ENCODE measurements around the gene ZNF878. TPM values are rescaled to one million over a fixed set of nuclear protein-coding genes. Genes with fewer than 3 reads are reported as not detected.

The ZNF878 gene
- total RNA-seq, 1 experiment from 2014 or later, result not detected

DNA sequence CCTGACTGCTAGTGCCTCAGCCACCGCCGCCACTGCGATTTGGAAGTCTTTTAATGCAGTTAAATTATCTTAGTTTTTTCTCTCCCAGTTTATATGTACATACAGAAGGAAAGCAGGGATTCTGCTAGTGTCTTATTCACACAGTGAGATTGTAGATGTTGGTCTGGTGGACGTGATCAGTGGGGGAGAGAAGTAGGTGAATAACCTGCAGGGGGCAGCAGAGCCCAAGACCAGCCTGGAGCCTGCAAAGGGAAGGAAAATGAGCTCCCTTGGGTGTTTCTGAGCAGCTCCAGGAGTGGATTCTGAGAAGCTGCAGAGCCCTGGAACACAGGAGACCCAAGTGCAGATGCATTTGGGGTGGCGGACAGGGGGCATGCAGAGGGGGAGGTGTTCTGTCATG is 38.0 kb upstream of the ZNF878 start:
- no peaks in the 10 kb centered on the region for H3K9me2 ChIP-seq (ENCODE audit: insufficient read depth)
- intact Hi-C loops (cut with micrococcal nuclease), result no loop called here
- H3K36me3 ChIP-seq (ENCODE audit: control insufficient read depth in 1 of 2, insufficient read depth in 2 of 2, low read length in 2 of 2), result no peaks in the 10 kb centered on the region
- no peak overlapping the region for H3K4me2 ChIP-seq (ENCODE audit: low read length)
- ATAC-seq (no peak), DNase-seq (ENCODE audit: low read depth, low spot score) (no peak)
- no TSS peak for BruUV-seq (replicated peaks)
- no peaks in the 10 kb centered on the region for H4K20me1 ChIP-seq (ENCODE audit: insufficient read depth)
- ChIA-PET CTCF (interaction anchor here (0.6 kb wide), 1 partner anchor 704 kb away, joined by 3 read pairs; no protein-coding TSS in a partner anchor), RAD21 (ENCODE audit: low non-redundant PET in 1 of 2, low total read pairs in 2 of 2, uncharacterized antibody in 2 of 2, unreplicated experiment in 2 of 2) (no interaction called here), POLR2A (no interaction called here)
- TF ChIP-seq, protein P1, sequence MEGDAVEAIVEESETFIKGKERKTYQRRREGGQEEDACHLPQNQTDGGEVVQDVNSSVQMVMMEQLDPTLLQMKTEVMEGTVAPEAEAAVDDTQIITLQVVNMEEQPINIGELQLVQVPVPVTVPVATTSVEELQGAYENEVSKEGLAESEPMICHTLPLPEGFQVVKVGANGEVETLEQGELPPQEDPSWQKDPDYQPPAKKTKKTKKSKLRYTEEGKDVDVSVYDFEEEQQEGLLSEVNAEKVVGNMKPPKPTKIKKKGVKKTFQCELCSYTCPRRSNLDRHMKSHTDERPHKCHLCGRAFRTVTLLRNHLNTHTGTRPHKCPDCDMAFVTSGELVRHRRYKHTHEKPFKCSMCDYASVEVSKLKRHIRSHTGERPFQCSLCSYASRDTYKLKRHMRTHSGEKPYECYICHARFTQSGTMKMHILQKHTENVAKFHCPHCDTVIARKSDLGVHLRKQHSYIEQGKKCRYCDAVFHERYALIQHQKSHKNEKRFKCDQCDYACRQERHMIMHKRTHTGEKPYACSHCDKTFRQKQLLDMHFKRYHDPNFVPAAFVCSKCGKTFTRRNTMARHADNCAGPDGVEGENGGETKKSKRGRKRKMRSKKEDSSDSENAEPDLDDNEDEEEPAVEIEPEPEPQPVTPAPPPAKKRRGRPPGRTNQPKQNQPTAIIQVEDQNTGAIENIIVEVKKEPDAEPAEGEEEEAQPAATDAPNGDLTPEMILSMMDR (IDR thresholded peaks at IDR 0.05 in 2 of 3, conservative IDR thresholded peaks at IDR 0.05 in 1 of 3; ENCODE audit: borderline replicate concordance in 1 of 3, insufficient read depth in 1 of 3, low read depth in 2 of 3, low read length in 2 of 3), result peak; percentile 13 to 31 (median 29); a peak in 2 of 6 replicates
- TF ChIP-seq RAD21 (IDR thresholded peaks at IDR 0.05; ENCODE audit: low read depth) (peak; percentile 43; the same call in 1 of the 2 replicates), EZH2 (IDR thresholded peaks at IDR 0.05) (no peak)
- H3K79me2 ChIP-seq (ENCODE audit: insufficient read depth, low read length), result no peaks in the 10 kb centered on the region
- H3K4me1 ChIP-seq (ENCODE audit: control insufficient read depth in 1 of 2, insufficient read depth in 2 of 2, low read length in 2 of 2), result no peaks in the 10 kb centered on the region
- no peak overlapping the region for H3K9ac ChIP-seq (ENCODE audit: low read length)
- H3K9me3 ChIP-seq (ENCODE audit: control insufficient read depth in 1 of 2, insufficient read depth in 1 of 2, low read depth in 1 of 2, low read length in 2 of 2), result peaks cover 0 to 10% of the 10 kb centered on the region in 2 experiments; a peak in 2 of 4 replicates
- no peak overlapping the region for H2AFZ ChIP-seq (ENCODE audit: low read depth, low read length, poor library complexity, severe bottlenecking)
- H3K27ac ChIP-seq (ENCODE audit: low read depth, low read length), result no peak overlapping the region
- H3K27me3 ChIP-seq (ENCODE audit: insufficient read depth, low read length), result no peaks in the 10 kb centered on the region
- no peak overlapping the region for H3K4me3 ChIP-seq (replicated peaks in 1 of 2; ENCODE audit: low read depth in 1 of 2, low read length in 2 of 2)

DNA sequence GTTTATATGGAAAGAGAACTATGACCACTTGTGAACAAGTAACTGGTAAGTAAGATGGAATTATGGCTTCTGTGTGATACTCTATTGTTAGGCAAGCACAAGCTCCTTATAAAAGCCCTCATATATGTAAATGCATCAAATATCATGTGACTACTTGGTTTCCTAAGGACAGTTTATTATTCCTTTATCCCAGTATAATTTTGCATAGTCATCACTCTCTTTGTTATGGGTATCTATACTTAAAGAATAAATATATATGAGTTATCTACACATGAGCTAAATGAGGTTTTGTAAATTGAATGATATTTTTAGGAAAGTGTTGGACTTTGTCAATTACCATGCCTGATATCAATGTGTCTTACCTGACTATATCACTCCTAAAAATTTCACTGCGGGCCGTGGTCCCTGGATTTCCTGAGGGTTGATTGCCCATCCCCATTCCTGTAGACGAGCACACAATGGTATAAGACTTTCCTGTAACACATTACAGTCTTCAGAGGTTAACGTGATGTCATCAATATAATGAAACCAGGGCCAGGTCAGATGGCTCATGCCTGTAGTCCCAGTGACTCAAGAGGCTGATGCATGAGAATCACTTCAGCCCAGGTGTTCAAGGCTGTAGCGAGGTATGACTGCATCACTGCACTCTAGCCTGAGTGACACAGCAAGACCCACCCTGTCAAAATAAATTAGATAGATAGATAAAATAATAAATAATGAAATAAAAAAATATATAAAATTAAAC is 32.5 kb upstream of the ZNF878 start:
- POLR2A ChIA-PET, result no interaction called here
- Histone ChIP-seq H3K36me3 (ENCODE audit: control insufficient read depth in 1 of 2, insufficient read depth in 2 of 2, low read length in 2 of 2) (no peaks in the 10 kb centered on the region), H3K9ac (ENCODE audit: low read length) (no peak overlapping the region), H2AFZ (ENCODE audit: low read depth, low read length, poor library complexity, severe bottlenecking) (no peak overlapping the region), H3K27me3 (ENCODE audit: insufficient read depth, low read length) (no peaks in the 10 kb centered on the region), H3K4me2 (ENCODE audit: low read length) (no peak overlapping the region), H3K4me3 (replicated peaks in 1 of 2; ENCODE audit: low read depth in 1 of 2, low read length in 2 of 2) (no peak overlapping the region), H3K79me2 (ENCODE audit: insufficient read depth, low read length) (no peaks in the 10 kb centered on the region), H4K20me1 (ENCODE audit: insufficient read depth) (no peaks in the 10 kb centered on the region), H3K27ac (ENCODE audit: low read depth, low read length) (no peak overlapping the region), H3K9me2 (ENCODE audit: insufficient read depth) (no peaks in the 10 kb centered on the region), H3K9me3 (ENCODE audit: control insufficient read depth in 1 of 2, insufficient read depth in 1 of 2, low read depth in 1 of 2, low read length in 2 of 2) (peaks cover 0 to 17% of the 10 kb centered on the region in 2 experiments; a peak in 2 of 4 replicates), H3K4me1 (ENCODE audit: control insufficient read depth in 1 of 2, insufficient read depth in 2 of 2, low read length in 2 of 2) (no peaks in the 10 kb centered on the region)
- RAD21 ChIA-PET (ENCODE audit: low non-redundant PET in 1 of 2, low total read pairs in 2 of 2, uncharacterized antibody in 2 of 2, unreplicated experiment in 2 of 2), result no interaction called here
- BruUV-seq (replicated peaks), result no TSS peak
- CTCF ChIA-PET, result no interaction called here
- intact Hi-C loops (cut with micrococcal nuclease), result no loop called here
- DNase-seq (ENCODE audit: low read depth, low spot score) (no peak), ATAC-seq (no peak)
- TF ChIP-seq YY1 (IDR thresholded peaks at IDR 0.05; ENCODE audit: extremely low read depth, insufficient replicate concordance, low read depth, low read length) (no peak), FOSL1 (IDR thresholded peaks at IDR 0.05; ENCODE audit: low read depth) (no peak), EZH2phosphoT487 (IDR thresholded peaks at IDR 0.05; ENCODE audit: borderline replicate concordance) (no peak), SRF (IDR thresholded peaks at IDR 0.05; ENCODE audit: low read depth) (no peak), ELF1 (IDR thresholded peaks at IDR 0.05; ENCODE audit: borderline replicate concordance, low read depth) (no peak), EGR1 (IDR thresholded peaks at IDR 0.05; ENCODE audit: low read depth) (no peak), POLR2A (IDR thresholded peaks at IDR 0.05; ENCODE audit: borderline replicate concordance, extremely low read depth, insufficient read depth, insufficient read length) (no peak), RAD21 (IDR thresholded peaks at IDR 0.05; ENCODE audit: low read depth) (no peak), JUND (IDR thresholded peaks at IDR 0.05) (no peak), POLR2AphosphoS5 (IDR thresholded peaks at IDR 0.05; ENCODE audit: low read depth, low read length) (no peak), ZNF274 (IDR thresholded peaks at IDR 0.05; ENCODE audit: low read depth, low read length) (no peak), EZH2 (IDR thresholded peaks at IDR 0.05) (no peak), ZFX (IDR thresholded peaks at IDR 0.05) (no peak), CBX3 (IDR thresholded peaks at IDR 0.05; ENCODE audit: low read depth) (no peak)
- TF ChIP-seq, protein P2, sequence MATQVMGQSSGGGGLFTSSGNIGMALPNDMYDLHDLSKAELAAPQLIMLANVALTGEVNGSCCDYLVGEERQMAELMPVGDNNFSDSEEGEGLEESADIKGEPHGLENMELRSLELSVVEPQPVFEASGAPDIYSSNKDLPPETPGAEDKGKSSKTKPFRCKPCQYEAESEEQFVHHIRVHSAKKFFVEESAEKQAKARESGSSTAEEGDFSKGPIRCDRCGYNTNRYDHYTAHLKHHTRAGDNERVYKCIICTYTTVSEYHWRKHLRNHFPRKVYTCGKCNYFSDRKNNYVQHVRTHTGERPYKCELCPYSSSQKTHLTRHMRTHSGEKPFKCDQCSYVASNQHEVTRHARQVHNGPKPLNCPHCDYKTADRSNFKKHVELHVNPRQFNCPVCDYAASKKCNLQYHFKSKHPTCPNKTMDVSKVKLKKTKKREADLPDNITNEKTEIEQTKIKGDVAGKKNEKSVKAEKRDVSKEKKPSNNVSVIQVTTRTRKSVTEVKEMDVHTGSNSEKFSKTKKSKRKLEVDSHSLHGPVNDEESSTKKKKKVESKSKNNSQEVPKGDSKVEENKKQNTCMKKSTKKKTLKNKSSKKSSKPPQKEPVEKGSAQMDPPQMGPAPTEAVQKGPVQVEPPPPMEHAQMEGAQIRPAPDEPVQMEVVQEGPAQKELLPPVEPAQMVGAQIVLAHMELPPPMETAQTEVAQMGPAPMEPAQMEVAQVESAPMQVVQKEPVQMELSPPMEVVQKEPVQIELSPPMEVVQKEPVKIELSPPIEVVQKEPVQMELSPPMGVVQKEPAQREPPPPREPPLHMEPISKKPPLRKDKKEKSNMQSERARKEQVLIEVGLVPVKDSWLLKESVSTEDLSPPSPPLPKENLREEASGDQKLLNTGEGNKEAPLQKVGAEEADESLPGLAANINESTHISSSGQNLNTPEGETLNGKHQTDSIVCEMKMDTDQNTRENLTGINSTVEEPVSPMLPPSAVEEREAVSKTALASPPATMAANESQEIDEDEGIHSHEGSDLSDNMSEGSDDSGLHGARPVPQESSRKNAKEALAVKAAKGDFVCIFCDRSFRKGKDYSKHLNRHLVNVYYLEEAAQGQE (IDR thresholded peaks at IDR 0.05; ENCODE audit: low read depth), result no peak

All from HCT116 (cell line).